Measurements from ENCODE around the gene ALOX5AP.
"Not testable (repeated sequence)": the region's sequence is repeated elsewhere in the genome, so short reads cannot be mapped to it uniquely, and the experiment has no call there.

ALOX5AP gene

DNA sequence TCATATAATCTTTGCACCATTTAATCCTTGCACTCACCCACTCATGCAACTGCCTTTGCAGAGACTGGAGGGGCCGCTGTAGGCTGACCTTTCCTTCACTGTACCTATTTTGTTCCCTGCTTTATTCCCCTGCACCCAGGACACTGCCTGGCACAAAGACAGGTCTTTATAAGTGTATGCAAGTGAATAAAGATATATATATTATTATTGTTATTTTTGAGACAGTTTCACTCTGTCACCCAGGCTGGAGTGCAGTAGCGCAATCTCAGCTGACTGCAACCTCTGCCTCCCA, 3.8 kb downstream of the ALOX5AP start:
- DNase-seq: no peak

DNA sequence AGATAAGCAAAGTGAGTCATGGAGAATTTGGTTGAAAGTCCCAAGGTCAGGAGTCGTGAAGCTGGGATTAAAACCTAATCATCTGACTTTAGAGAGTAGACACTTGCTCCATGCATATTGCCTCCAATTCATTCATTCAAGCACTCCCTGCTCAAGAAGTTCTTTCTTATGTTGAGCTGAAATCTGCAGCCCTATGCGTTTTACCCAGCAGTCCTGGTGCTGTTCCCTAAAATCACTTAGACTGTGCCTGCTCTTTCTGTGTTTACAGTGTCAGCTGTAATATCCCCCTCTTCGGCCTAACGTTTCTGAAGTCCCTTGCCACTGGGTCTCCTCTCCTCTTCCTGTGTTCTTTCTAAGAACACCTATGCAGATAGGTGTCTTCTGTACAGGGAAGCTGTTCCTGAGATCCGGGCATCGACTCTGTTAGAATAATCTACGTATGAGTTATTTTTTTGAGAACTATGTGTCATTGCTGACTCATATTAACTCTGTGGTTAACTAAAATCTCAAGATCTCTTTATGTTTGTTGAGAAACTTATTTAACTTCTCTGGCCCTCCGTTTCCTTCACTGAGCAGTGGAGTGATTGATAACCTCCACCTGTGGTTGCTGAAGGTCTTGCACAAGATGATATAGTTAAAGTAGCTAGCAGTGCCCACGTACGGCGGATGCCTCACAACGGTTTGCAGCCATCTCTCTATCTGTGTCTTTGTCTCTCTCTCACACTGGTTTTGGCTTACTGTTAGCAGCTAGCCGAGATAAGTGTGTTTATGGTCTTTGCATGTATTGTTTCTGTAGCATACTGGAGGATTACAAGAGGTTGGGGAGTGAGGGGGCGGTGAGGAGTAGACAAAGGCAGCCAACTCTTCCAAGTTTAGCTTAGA, 4.7 kb downstream of the ALOX5AP start:
- no peak for DNase-seq

DNA sequence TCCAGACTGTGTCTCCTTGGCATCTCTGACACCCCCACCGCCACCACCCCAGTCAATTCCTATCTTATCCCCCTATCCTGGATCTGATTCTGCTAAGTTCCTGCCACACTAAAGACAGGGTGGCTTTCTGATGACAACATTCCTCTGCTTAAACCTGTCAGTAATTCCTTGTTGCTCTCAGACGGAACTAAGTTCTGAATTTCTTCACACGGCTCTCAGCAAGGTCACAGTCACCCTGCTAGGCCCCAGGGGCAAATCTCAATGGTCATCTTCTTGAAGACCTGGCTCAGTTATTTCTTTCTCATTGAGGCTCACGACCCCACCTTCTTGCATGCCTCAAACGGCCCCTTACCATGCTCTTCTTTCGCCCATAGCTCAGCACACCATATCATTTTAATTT, 7.6 kb downstream of the ALOX5AP start:
- DNase-seq: no peak

DNA sequence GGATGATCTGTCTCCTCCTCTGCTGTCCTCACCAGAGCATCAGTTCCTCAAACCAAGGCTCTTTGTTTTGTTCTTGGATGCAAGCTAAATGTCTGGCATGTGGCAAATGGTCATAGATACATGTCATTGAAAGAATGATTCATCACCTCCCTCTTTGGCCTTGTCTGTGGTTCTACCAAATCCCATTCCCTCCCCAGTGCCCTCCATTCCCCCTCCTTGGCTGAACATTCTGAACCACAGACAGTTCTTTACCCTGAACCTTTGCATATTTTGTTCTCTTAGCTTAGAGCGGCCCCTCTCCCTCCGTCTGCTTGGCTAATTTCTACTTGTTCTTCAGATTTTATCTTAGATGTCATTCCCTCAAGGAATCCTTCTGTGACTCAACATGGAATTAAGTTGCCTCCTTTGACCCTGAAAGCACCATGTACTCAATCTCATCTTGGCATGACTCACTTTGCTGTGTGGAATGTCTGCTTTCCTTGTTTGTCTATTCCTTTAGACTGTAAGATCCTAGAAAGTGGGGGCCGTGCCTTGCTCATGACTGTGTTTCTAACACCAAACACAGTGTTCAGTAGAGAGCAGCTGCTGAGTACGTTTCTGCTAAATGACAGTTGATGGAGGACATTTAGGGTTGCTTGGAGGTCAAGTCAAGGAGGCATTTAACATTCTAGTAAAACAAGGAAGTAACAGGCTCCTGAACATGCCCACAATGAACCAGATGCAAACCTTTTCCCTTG, 8.1 kb downstream of the ALOX5AP start:
- DNase-seq: no peak

DNA sequence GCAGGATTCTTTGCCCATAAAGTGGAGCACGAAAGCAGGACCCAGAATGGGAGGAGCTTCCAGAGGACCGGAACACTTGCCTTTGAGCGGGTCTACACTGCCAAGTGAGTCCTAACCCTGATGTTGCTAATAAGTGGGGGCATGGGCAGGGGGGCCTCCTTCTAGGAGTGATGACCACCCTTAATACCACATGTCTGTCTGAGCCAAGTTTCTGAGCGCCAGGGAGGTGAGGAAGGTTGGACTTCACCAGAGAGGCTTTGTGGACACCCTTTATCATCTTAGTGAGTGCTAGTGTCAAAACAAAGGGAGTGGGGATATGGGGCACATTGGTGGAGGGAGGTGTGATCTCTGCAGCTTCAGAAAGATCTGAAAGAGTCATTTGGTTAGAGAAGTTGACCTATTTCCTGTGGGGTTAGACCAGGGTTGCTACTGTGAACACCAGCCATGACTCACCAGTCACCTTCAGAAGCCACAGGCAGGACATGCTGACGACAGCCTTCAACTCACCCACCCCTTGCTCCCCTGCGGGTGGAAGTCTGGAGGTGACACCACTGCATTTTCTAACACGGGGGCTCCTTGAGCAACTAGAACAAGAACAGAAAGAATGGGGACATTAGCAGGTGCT, 8.8 kb downstream of the ALOX5AP start:
- no peak for DNase-seq

DNA sequence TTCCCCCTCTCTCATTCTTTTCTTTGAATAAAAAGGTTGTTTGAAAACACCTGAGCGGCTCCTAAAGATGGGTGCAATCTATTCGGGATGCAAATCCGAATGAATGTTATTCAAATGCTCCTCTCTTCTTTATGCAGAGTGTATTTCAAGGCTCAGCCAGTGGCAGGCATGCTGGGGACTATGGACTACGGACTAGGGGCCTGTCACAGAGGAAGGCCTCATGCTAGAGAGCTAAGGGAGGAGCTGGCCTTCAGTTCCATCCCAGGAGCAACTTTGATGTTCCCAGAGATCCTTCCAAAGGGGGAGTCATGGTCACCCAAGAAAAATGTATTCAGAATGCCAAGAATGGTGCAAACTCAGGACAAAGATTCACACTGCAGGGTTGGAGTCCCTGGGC, 9.3 kb downstream of the ALOX5AP start:
- DNase-seq: no peak

DNA sequence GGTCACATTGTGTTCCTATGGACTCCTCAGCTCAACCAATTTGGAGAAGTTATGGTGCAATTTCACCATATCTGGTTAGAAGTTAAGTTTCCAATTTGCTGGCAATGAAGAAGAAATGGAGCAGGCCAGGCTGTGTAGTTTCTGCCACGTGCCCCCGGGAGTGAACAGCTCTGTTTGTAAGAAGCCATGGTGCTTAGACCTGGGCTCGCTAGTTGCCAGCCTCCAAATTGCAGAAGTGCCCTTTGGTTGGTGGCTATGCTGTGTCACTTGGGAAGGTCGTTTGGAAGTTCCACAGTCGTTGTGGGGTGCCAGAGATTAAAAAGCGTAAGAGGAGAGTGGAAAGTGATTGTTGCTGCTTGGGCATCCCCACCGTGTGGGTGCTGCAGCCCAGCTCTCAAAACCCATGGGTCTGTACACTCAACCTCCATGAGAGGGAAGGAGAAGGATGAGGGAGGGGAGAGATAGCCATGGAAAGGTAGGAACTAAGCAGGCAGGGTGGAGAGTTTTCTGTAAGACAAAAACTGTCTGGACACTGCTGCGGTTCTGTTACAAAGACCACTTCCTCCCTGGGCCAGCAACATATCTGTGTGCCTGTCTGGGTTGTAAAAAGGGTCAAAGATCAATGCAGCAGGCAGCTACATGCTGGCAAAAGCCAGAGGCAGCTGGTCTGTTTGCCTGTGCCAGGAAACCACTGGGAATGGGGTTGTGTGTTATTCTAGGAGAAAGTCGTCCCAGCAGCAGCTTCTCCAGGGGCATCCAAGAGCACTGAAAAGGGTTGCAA, 10.8 kb downstream of the ALOX5AP start:
- no peak for DNase-seq

DNA sequence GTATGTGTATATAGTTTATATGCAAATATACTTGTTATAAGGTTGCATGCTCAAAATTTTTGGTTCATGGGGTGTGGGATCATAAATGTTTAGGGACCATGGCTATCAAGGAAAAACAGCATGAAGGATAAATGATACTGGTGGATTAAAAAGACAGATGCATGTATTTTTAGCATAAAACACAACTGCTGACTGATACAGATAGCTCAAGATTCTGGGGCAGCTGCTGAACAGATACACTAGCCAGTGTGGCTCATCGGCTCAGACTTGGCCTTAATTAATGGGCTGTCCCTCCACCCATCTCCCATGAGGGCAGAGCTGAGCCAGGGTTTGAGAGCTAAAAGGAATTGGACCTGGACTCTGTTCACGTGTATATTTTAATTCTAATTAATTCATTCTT, 11.4 kb downstream of the ALOX5AP start:
- DNase-seq: no peak

DNA sequence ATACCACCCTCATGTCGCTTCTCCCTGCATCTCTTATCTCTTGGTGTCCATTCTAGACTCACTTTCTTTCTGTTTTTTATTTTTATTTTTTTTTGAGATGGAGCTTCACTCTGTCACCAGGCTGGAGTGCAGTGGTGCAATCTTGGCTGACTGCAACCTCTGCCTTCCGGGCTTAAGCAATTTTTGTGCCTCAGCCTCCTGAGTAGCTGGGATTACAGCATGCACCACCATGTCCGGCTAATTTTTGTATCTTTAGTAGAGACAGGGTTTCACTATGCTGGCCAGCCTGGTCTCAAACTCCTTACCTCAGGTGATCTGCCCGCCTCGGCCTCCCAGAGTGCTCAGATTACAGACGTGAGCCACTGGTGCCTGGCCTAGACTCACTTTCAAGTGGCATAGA, 12.5 kb downstream of the ALOX5AP start:
- DNase-seq: not testable (repeated sequence)

DNA sequence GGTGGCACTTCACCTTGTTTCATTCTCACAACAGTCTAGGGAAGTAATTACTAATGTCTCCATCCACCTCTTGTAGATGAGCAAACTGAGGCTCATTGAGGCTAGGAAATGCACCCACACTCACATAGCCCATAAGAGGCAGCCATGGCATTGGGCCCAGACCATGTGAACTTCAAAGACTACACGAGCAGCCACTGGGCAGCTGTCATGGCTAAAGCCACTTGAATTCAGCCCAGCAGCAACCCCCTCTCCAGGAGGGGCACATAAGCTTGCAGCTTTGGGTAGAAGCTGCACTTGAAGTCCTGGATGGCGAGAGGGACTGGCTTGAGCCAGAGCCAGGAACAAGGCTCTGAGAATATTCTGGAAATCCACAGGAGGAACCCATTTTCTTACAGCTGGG, 13.4 kb downstream of the ALOX5AP start:
- no peak for DNase-seq

DNA sequence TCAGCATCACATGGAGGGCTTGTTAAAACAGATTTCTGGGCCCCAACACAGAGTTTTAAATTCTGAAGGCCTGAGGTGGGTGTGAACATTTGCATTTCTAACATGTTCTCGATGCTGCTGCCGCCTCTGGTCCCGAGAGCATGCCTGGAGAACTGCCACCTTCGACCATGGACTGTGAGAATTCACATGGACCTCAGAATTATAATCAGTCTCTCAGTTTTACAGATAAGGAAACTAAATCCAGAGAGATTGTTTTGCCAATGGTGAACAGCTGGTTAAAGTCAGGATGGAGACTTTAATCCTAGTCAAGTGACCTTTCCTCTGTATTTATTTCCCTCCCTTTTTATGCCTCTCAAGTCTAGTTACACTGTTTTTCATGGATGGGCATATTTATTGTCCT, 14.7 kb downstream of the ALOX5AP start:
- no peak for DNase-seq

DNA sequence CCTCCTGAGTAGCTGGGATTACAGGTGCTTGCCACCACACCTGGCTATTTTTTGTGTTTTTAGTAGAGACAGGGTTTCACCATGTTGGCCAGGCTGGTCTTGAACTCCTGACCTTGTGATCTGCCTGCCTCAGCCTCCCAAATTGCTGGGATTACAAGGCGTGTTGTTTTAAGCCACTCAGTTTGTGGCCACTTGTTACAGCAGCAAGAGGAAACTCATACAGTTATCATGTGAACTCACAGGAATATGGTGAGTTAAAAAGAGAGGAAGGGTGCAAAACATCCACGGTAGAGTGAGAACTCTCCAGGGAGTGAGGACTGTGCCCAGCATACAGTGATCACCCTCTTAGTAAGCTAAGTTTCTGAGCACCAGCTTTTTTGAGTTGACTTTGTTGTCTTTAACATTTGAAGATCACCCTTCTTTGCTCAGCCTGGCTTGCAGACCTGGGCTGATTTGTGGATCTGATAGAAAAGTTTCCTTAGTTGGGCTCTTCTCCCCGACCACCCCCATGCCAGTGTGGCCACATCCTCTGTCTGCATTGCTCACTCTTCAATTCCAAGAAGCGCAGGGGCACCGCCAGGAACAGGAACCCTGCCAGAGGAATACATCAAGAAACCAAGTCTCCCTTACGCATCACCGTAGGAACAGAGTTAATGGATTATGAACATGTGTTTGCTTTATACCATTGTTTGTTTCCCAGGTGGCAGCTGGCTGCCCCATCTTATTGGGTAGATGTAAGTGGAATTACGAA, 16.0 kb downstream of the ALOX5AP start:
- no peak for DNase-seq

DNA sequence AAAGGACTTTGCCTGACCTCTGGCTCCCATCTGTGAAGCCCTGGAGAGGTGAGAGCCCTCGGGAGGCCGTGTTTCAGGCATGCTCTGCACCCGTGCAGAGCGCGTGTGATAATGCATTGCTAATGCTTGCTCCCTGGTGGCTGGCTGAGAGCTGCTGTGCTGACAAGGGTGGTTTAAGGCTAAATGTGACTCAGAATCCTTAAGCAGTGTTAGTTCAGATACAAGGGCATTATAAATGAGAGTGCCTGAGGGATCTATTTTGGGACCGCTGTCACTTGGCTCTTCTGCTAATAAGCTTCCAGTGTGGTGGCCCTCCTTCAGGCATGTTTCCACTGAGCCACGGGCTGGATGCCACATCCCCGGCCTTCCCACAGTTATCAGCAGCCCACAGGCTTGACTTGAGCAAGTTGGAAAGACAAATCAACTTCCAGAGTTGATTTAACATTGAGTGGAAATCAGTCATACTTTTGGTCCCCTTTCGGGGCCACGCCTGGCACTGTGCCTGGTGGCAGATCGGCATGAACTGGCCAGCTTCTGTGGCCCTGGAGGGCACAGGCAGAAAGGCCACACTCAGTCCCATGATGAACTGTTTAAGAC, 17.0 kb downstream of the ALOX5AP start:
- no peak for DNase-seq

DNA sequence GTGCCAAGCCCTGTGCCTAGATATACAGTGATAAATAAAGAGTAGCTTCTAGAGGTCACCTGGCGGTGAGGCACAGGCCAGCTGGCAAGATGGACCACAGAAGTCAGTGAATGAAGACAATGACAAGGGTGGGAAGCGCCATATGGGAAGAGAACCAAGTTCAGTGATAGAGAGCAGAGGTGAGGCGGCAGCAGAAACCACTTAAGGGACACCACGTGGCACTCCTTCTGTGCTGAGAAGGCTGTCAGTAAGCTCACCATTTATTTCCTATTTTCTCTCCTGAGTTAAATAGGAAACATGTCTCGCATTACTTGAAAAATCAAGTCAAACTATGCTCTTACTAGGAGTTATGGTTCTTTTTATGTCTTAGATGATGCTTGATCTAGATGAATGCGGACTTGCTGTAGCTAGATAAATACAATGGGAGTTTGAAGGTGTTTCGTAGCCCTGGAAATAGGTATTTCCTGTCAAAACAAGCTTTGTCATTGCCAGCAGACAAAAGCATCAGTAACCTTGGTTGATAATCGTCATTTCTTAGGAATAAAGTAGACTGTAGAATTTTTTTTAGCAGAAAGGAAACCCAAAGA, 17.8 kb downstream of the ALOX5AP start:
- DNase-seq: no peak

DNA sequence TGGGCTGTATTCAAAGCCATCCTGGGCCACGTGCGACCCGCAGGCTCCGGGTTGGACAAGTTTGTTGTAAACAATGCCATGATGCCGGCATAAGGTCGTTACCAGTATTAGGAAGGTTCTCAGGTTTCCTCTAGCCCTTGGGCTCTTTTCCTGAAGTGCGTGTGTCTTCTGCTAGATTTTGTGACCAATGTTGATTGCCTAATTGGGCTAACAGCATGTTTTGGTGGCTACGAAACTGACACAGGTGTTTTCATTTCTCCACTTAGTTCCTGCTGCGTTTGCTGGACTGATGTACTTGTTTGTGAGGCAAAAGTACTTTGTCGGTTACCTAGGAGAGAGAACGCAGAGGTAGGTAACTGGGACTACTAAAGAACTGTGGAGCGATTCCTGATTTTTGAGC, 20.3 kb downstream of the ALOX5AP start:
- no peak for DNase-seq

DNA sequence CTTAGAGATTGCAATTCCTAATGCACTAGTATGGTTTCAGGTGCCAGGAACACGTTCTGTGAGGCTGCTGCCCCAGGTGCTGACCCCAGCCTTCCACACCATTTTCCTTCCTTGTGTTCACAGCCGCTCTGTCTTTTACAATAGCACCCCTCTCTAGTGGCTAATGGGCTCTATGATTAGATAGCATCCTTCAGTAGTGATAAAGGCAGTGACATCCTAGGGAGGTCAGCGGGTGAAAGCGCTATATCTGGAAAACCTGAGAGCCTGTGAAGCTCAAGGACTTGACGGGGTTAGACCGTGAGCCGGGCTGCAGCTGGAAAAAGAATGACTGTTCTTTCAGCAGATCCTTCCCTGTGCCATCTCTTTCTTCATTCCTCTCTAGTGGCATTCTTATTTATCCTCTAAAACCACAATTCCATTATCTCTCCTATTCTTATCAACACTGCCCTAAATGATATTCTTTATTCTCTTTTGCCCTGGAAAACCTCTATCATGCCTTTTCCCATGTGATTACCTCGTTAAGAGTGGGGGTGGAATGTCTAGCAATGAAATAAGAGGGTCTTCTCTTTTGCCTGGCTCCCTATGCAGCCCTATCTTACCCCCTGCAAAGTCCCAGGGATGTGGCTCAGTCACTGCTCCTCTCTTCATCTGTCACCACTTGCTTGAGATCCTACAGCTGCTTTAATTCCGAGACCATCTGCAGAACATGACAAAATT, 21.8 kb downstream of the ALOX5AP start:
- no peak for DNase-seq

DNA sequence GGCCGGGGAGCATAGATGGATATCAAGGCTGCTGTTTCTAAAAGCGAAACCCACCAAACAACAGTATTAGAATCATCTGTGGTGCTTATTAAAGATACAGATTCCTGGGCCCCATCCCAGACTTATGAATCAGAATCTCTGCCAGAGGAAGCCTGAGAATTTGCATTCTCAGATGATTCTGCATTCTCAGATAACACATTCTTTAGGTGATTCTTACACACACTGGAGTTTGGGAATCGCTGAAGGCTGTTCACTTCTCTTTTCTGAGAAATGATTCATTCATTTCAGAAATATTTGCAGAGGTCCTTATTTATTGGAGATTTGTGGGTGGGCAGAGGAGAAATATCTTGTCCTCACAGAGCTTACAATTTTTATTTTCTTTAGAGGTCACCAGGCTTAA, 24.4 kb downstream of the ALOX5AP start:
- DNase-seq: no peak

DNA sequence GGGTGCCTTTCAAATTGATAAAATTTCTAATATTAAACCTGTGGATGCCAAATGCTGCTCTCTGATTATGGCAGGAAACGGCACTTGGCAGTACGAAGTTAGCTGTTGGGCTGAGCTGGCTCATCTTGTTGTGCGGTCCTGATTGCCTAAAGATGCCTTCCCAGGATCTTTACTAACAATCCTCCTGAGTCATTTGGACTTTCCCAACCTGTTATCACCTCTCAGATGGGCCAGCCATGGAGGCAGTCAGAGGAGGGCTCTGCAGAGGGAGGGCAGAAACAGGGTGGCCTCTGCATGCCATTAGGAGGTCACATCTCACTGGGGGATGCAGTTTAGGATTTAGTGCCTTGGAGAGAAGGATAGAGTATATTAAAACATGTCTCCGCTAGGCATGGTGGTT, 27.3 kb downstream of the ALOX5AP start:
- DNase-seq: no peak

DNA sequence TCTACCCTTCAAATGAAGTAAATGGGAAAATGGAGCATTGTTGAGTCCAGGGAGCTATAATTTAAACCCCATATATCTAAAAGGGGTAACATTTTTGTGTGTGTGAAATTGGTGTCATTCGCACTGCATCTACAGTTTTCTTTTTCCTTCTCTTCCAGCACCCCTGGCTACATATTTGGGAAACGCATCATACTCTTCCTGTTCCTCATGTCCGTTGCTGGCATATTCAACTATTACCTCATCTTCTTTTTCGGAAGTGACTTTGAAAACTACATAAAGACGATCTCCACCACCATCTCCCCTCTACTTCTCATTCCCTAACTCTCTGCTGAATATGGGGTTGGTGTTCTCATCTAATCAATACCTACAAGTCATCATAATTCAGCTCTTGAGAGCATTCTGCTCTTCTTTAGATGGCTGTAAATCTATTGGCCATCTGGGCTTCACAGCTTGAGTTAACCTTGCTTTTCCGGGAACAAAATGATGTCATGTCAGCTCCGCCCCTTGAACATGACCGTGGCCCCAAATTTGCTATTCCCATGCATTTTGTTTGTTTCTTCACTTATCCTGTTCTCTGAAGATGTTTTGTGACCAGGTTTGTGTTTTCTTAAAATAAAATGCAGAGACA, 28.6 kb downstream of the ALOX5AP start:
- no peak for DNase-seq

DNA sequence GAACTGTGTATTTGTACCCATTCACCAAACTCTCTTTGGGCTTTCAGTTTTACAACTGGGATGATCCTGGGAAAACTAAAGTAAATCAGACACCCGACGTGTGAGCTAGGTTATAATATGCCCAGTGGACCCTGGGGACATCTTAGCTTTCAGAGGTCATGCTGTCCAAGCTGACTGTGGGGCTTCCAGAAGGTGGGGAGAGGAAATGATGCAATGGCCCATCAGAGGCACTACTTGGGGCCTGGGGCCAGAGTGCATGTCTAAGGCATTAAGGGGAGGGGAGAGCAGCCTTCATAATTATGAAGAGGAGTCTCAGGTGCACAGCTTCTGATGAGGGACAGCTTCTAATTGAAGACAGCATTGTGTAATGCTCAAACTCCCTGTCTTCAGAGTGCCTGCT, 30.9 kb downstream of the ALOX5AP start:
- DNase-seq: no peak

DNA sequence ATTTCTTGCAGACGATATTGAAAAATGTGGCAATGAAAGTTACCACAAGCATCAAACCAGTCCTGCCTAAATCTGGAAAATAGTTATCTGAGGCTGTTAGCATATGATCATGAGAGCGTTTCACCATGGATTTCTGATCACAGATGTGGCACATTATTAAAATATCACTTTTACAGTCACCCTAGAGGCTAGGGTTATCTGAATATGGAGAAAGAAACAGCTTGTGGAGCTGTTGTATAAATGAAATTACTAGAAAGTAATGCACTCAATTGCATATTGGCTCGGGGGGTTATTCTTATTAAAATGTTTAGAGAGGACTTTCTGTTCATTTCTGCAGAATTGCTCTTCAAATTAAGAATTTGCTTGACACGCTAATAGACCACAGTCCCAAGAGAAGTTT, 35.6 kb downstream of the ALOX5AP start:
- no peak for DNase-seq

All from NCI-H1105 treated with DMSO at 0.1 percent for 48 hours (cell line).